Mesenchymal stem cell (in vitro differentiated cells and primary cell): ENCODE data around the gene ARMCX6.
"Not testable (repeated sequence)": the region's sequence is repeated elsewhere in the genome, so short reads cannot be mapped to it uniquely, and the experiment has no call there.

Experiments
- DNase-seq: peaks from one replicate; pipeline ENCODE4 v3.0.0-alpha.2; 2013
- H2AFZ ChIP-seq: one replicate; pipeline ENCODE4 v1.6.1; 2013; ENCODE audit warnings: low read depth, mild to moderate bottlenecking, control low read depth, inconsistent platforms, low read length, moderate library complexity
- H2AK5ac ChIP-seq: 2 replicates; pipeline ENCODE4 v1.6.1; 2013; ENCODE audit warnings: low read length, moderate library complexity, mild to moderate bottlenecking, inconsistent platforms; ENCODE audit not compliant: severe bottlenecking
- H2BK120ac ChIP-seq: one replicate; pipeline ENCODE4 v1.6.1; 2013; ENCODE audit warnings: low read depth, mild to moderate bottlenecking, inconsistent platforms, low read length, moderate library complexity
- H2BK12ac ChIP-seq, 2 experiments: one replicate each; pipeline ENCODE4 v1.6.1; 2013; ENCODE audit warnings: inconsistent platforms in 2 of 2, low read length in 2 of 2, mild to moderate bottlenecking in 2 of 2, moderate library complexity in 2 of 2, control low read depth in 1 of 2
- H2BK15ac ChIP-seq: one replicate; pipeline ENCODE4 v1.6.1; 2013; ENCODE audit warnings: mild to moderate bottlenecking, low read depth, inconsistent platforms; ENCODE audit not compliant: poor library complexity, severe bottlenecking
- H2BK5ac ChIP-seq: 2 replicates; pipeline ENCODE4 v1.6.1; 2013; ENCODE audit warnings: low read depth, mild to moderate bottlenecking, low read length, control low read depth, inconsistent platforms; ENCODE audit not compliant: poor library complexity, severe bottlenecking
- H3K14ac ChIP-seq, 2 experiments: one replicate each; pipeline ENCODE4 v1.6.1; 2013; ENCODE audit warnings: inconsistent platforms in 2 of 2, low read length in 2 of 2, control low read depth in 1 of 2, mild to moderate bottlenecking in 1 of 2, moderate library complexity in 1 of 2
- H3K18ac ChIP-seq, 2 experiments: one replicate each; pipeline ENCODE4 v1.6.1; 2013; ENCODE audit warnings: inconsistent platforms in 2 of 2, low read length in 2 of 2, control low read depth in 1 of 2, low read depth in 1 of 2, mild to moderate bottlenecking in 1 of 2
- H3K23ac ChIP-seq, 2 experiments: one replicate each; pipeline ENCODE4 v1.6.1; 2013; ENCODE audit warnings: inconsistent platforms in 2 of 2, low read length in 2 of 2, mild to moderate bottlenecking in 2 of 2, moderate library complexity in 2 of 2, control low read depth in 1 of 2
- H3K27ac ChIP-seq: 2 replicates; pipeline ENCODE4 v1.5.1; 2013; ENCODE audit warnings: mild to moderate bottlenecking, moderate library complexity, low read length, control low read depth, inconsistent platforms; ENCODE audit not compliant: poor library complexity, severe bottlenecking
- H3K27me3 ChIP-seq, 2 experiments: 2 replicates each; pipeline versions ENCODE4 v1.6.1 to v1.7.0; 2013; ENCODE audit warnings: low read length in 2 of 2, mild to moderate bottlenecking in 2 of 2, moderate library complexity in 2 of 2, control low read depth in 1 of 2, inconsistent platforms in 1 of 2; ENCODE audit not compliant: control insufficient read depth in 1 of 2, insufficient read depth in 1 of 2
- H3K36me3 ChIP-seq, 2 experiments: 2 replicates each; pipeline versions ENCODE4 v1.6.1 to v1.7.0; 2013; ENCODE audit warnings: low read length in 2 of 2, control low read depth in 1 of 2, inconsistent platforms in 1 of 2, low read depth in 1 of 2, mild to moderate bottlenecking in 1 of 2; ENCODE audit not compliant: insufficient read depth in 2 of 2, control insufficient read depth in 1 of 2
- H3K4ac ChIP-seq, 2 experiments: one replicate each; pipeline ENCODE4 v1.6.1; 2013; ENCODE audit warnings: inconsistent platforms in 2 of 2, low read length in 2 of 2, mild to moderate bottlenecking in 2 of 2, moderate library complexity in 2 of 2, control low read depth in 1 of 2, low read depth in 1 of 2
- H3K4me1 ChIP-seq: 2 replicates; pipeline ENCODE4 v1.6.1; 2013; ENCODE audit warnings: low read depth, low read length, control low read depth; ENCODE audit not compliant: control insufficient read depth, insufficient read depth
- H3K4me2 ChIP-seq: 2 replicates; pipeline ENCODE4 v1.6.1; 2013; ENCODE audit warnings: low read length, mild to moderate bottlenecking, inconsistent platforms; ENCODE audit not compliant: poor library complexity, severe bottlenecking
- H3K4me3 ChIP-seq, 2 experiments: 2 replicates each; pipeline versions ENCODE4 v1.5.1 to v1.7.0; 2013; ENCODE audit warnings: low read length in 2 of 2, mild to moderate bottlenecking in 2 of 2, control low read depth in 1 of 2, low read depth in 1 of 2; ENCODE audit not compliant: insufficient read depth in 1 of 2
- H3K79me1 ChIP-seq: replicated peaks from 2 replicates; pipeline ENCODE4 v1.6.1; 2013; ENCODE audit warnings: mild to moderate bottlenecking, control low read depth, low read length, inconsistent platforms; ENCODE audit not compliant: poor library complexity, severe bottlenecking
- H3K9ac ChIP-seq: 2 replicates; pipeline ENCODE4 v1.7.0; 2013; ENCODE audit warnings: mild to moderate bottlenecking, low read length, moderate library complexity
- H3K9me3 ChIP-seq: 2 replicates; pipeline ENCODE4 v1.7.0; 2013; ENCODE audit warnings: mild to moderate bottlenecking, low read length; ENCODE audit not compliant: control insufficient read depth
- H4K8ac ChIP-seq: one replicate; pipeline ENCODE4 v1.6.1; 2013; ENCODE audit warnings: inconsistent platforms, mild to moderate bottlenecking, low read length, moderate library complexity
- H4K91ac ChIP-seq: one replicate; pipeline ENCODE4 v1.6.1; 2013; ENCODE audit warnings: mild to moderate bottlenecking, low read length, inconsistent platforms
- WGBS: methylation state at CpG from one replicate; pipeline ENCODE4 v1.1.7; 2013; ENCODE audit warnings: mixed read lengths; 5-methylcytosine and 5-hydroxymethylcytosine counted together

ARMCX6 gene

GRCh38 chrX:101605146-101605545 lies 12.7 kb downstream of the ARMCX6 start:
- no peak overlapping the region for H2BK5ac ChIP-seq
- H2AFZ ChIP-seq, result no peak overlapping the region
- H4K91ac ChIP-seq, result no peak overlapping the region
- H4K8ac ChIP-seq, result no peak overlapping the region
- no peaks in the 10 kb centered on the region for H3K9me3 ChIP-seq
- H3K4me3 ChIP-seq, result no peak overlapping the region
- H2AK5ac ChIP-seq, result no peak overlapping the region
- no peak overlapping the region for H3K4ac ChIP-seq
- peak; percentile 25 for DNase-seq
- no peak overlapping the region for H3K9ac ChIP-seq
- no peak overlapping the region for H3K27ac ChIP-seq
- no peak overlapping the region for H2BK120ac ChIP-seq
- no peak overlapping the region for H2BK12ac ChIP-seq
- H3K23ac ChIP-seq, result no peak overlapping the region
- H3K18ac ChIP-seq, result no peak overlapping the region
- H3K4me2 ChIP-seq, result no peak overlapping the region
- no peak overlapping the region for H3K14ac ChIP-seq
- no peaks in the 10 kb centered on the region for H3K36me3 ChIP-seq
- no peaks in the 10 kb centered on the region for H3K79me1 ChIP-seq
- H2BK15ac ChIP-seq, result no peak overlapping the region
- peaks cover 0 to 4% of the 10 kb centered on the region in 2 experiments for H3K27me3 ChIP-seq
- no peaks in the 10 kb centered on the region for H3K4me1 ChIP-seq

- no peak overlapping the region for H3K27ac ChIP-seq
- 92% methylated on average over 2 of the region's 7 CpGs for WGBS
- H2BK120ac ChIP-seq, result no peak overlapping the region
Observed at GRCh38 chrX:101602077-101602476, 15.7 kb downstream of the ARMCX6 start.

GRCh38 chrX:101599592-101599991 lies 18.2 kb downstream of the ARMCX6 start:
- not testable (repeated sequence) for H3K23ac ChIP-seq, H3K9me3 ChIP-seq, H3K27ac ChIP-seq, H3K18ac ChIP-seq, H4K91ac ChIP-seq, H3K4me3 ChIP-seq, H3K4ac ChIP-seq, H2BK15ac ChIP-seq, H2BK120ac ChIP-seq, H3K4me2 ChIP-seq, H4K8ac ChIP-seq, H3K9ac ChIP-seq, H2BK12ac ChIP-seq, H2AFZ ChIP-seq, H3K36me3 ChIP-seq, DNase-seq, H2AK5ac ChIP-seq, H3K4me1 ChIP-seq, H3K79me1 ChIP-seq, H2BK5ac ChIP-seq, H3K14ac ChIP-seq
- WGBS, result no CpG with 5 or more reads among the region's 8 CpGs
- H3K27me3 ChIP-seq, result peaks cover 0 to 23% of the 10 kb centered on the region in 2 experiments

More at GRCh38 chrX:101602077-101602476, 15.7 kb downstream of the ARMCX6 start:
- no peaks in the 10 kb centered on the region for H3K79me1 ChIP-seq
- peaks cover 0 to 2% of the 10 kb centered on the region in 2 experiments for H3K27me3 ChIP-seq
- no peak overlapping the region for H2AFZ ChIP-seq
- H3K9me3 ChIP-seq, result no peaks in the 10 kb centered on the region
- no peak overlapping the region for H4K91ac ChIP-seq
- H4K8ac ChIP-seq, result no peak overlapping the region
- no peak for DNase-seq
- H2BK12ac ChIP-seq, result no peak overlapping the region
- H3K23ac ChIP-seq, result no peak overlapping the region
- H3K18ac ChIP-seq, result no peak overlapping the region
- no peaks in the 10 kb centered on the region for H3K36me3 ChIP-seq
- no peak overlapping the region for H3K4me3 ChIP-seq
- no peak overlapping the region for H3K14ac ChIP-seq
- H3K4ac ChIP-seq, result no peak overlapping the region
- H2BK15ac ChIP-seq, result no peak overlapping the region
- no peaks in the 10 kb centered on the region for H3K4me1 ChIP-seq
- H3K4me2 ChIP-seq, result no peak overlapping the region
- H2AK5ac ChIP-seq, result no peak overlapping the region
- H3K9ac ChIP-seq, result peak overlapping the region; percentile 44
- H2BK5ac ChIP-seq, result no peak overlapping the region

DNA sequence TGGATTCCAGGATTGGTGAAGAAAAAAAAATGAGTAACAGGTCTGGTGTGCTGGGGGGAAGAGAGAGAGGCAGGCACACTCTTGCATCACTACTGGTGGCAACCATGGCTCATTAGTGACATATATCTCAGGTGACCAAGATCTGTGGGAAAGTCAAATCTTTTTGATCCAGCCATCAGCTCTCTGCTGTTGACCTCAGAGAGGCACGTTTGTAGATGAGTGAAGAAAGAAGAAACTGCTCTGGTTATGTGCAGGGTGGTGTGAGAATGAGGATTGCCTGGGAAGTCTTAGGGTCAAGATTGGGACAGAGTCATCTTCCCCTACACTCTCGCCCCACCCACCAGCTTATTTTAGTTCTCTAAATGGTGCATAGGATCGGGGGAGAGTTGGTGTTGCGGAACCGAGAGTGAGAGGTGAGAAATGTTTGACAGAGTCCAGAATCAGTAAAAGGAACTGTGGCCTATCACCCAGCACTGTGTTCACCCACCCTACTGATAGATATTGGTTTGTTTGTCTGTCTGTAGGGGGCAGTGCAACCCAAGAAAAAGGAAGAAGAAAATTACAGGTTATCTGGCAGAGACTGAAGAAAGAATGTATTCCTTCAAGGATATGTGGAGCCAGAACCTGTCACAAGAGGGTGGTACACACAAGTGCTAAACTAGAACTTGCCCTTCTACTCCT lies 21.9 kb downstream of the ARMCX6 start:
- no peaks in the 10 kb centered on the region for H3K36me3 ChIP-seq
- H3K9me3 ChIP-seq, result no peaks in the 10 kb centered on the region
- H3K27me3 ChIP-seq, result peaks cover 0 to 44% of the 10 kb centered on the region in 2 experiments
- no peak overlapping the region for H4K91ac ChIP-seq
- no peak overlapping the region for H3K18ac ChIP-seq
- no peak overlapping the region for H3K27ac ChIP-seq
- no peak overlapping the region for H2BK15ac ChIP-seq
- 0% methylated on average over 1 of the region's 5 CpGs for WGBS
- peak; percentile 75 for DNase-seq
- no peak overlapping the region for H2BK12ac ChIP-seq
- H2AFZ ChIP-seq, result no peak overlapping the region
- no peak overlapping the region for H3K23ac ChIP-seq
- H2BK120ac ChIP-seq, result no peak overlapping the region
- H3K9ac ChIP-seq, result no peak overlapping the region
- no peak overlapping the region for H3K4ac ChIP-seq
- H3K14ac ChIP-seq, result no peak overlapping the region
- no peak overlapping the region for H4K8ac ChIP-seq
- no peak overlapping the region for H2AK5ac ChIP-seq
- no peaks in the 10 kb centered on the region for H3K79me1 ChIP-seq
- H3K4me1 ChIP-seq, result no peaks in the 10 kb centered on the region
- no peak overlapping the region for H3K4me3 ChIP-seq
- H2BK5ac ChIP-seq, result no peak overlapping the region
- no peak overlapping the region for H3K4me2 ChIP-seq
